Osteocyte (in vitro differentiated cells): Measurements from ENCODE around the gene DRC3. TPM values are rescaled to one million over a fixed set of nuclear protein-coding genes. Genes with fewer than 3 reads are reported as not detected.

Experiments used
- DNase-seq: peaks from one replicate; pipeline ENCODE4 v3.0.0; 2021; ENCODE audit warnings: mixed read lengths; ENCODE audit not compliant: unreplicated experiment; ENCODE audit errors: extremely low spot score
- H3K27ac Mint-ChIP-seq: one replicate; pipeline ENCODE4 v1.8.0; 2021; ENCODE audit warnings: mild to moderate bottlenecking, mixed read lengths; ENCODE audit not compliant: unreplicated experiment
- H3K27me3 Mint-ChIP-seq: one replicate; pipeline ENCODE4 v1.8.0; 2021; ENCODE audit warnings: mixed read lengths; ENCODE audit not compliant: unreplicated experiment
- H3K36me3 Mint-ChIP-seq: one replicate; pipeline ENCODE4 v1.8.0; 2021; ENCODE audit warnings: mixed read lengths; ENCODE audit not compliant: unreplicated experiment
- H3K4me1 Mint-ChIP-seq: one replicate; pipeline ENCODE4 v1.8.0; 2021; ENCODE audit warnings: mixed read lengths; ENCODE audit not compliant: unreplicated experiment
- H3K4me3 Mint-ChIP-seq: one replicate; pipeline ENCODE4 v1.8.0; 2021; ENCODE audit warnings: mild to moderate bottlenecking, moderate library complexity, mixed read lengths; ENCODE audit not compliant: unreplicated experiment
- H3K9me3 Mint-ChIP-seq: one replicate; pipeline ENCODE4 v1.8.0; 2021; ENCODE audit warnings: mixed read lengths; ENCODE audit not compliant: unreplicated experiment
- total RNA-seq: library from RNA; stranded (reverse); gene quantifications from 2 replicates; pipeline ENCODE4 v1.2.1, GENCODE V29; 2021
- TF ChIP-seq, protein P1 (sequence below): fragments of 200-600 bp; sonication (generic); IDR thresholded peaks from 2 replicates; pipeline ENCODE4 v1.5.0; 2021; ENCODE audit warnings: antibody characterized with exemption, mild to moderate bottlenecking, moderate library complexity

DRC3 gene
- total RNA-seq, 1 donor from 2014 or later, result 2.1 TPM

DNA sequence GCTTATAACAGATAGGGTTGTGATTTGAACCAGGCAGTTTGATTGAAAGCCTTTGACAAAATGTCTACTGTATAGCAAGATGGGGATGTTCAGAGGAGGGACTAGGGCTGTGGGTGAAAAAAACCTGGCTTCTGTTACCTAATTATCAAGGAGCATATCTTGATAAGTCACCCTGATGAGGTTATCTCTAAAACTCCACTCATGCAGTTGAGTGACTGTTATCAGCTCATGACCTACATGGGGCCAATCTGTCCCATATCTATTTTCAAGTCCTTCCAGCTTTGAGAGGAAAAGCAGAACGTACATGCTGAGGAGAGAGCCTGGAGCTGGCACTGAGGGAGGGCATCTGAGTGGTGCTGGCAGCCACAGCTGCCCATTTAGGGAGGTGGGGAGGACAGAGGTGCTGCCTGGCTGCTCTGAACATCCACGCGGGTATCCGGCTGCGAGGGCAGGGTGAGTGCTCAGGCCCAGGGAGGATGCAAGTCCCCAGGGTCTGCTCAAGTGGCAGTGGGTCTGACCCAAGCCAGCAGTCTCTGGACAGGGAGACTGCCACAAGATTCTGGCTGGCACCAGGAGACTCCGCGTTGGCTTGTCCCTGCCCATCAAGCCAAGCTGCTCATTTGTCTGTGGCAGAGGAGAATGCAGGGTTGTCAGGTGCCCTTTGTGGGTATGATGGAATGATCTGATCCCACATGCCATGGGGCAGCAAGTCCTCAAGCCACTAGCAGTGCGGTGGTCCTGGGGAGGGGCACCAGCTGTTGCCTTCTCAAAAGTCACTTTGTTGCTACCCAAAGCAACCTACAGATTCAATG lies 37.2 kb downstream of the DRC3 start:
- Mint-ChIP-seq H3K36me3 (peaks cover 12% of the 10 kb centered on the region), H3K9me3 (peaks cover 5% of the 10 kb centered on the region), H3K27me3 (no peaks in the 10 kb centered on the region), H3K27ac (no peak overlapping the region), H3K4me1 (peaks cover 3% of the 10 kb centered on the region), H3K4me3 (no peak overlapping the region)
- DNase-seq, result no peak
- TF ChIP-seq, protein P1, sequence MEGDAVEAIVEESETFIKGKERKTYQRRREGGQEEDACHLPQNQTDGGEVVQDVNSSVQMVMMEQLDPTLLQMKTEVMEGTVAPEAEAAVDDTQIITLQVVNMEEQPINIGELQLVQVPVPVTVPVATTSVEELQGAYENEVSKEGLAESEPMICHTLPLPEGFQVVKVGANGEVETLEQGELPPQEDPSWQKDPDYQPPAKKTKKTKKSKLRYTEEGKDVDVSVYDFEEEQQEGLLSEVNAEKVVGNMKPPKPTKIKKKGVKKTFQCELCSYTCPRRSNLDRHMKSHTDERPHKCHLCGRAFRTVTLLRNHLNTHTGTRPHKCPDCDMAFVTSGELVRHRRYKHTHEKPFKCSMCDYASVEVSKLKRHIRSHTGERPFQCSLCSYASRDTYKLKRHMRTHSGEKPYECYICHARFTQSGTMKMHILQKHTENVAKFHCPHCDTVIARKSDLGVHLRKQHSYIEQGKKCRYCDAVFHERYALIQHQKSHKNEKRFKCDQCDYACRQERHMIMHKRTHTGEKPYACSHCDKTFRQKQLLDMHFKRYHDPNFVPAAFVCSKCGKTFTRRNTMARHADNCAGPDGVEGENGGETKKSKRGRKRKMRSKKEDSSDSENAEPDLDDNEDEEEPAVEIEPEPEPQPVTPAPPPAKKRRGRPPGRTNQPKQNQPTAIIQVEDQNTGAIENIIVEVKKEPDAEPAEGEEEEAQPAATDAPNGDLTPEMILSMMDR, result no peak

DNA sequence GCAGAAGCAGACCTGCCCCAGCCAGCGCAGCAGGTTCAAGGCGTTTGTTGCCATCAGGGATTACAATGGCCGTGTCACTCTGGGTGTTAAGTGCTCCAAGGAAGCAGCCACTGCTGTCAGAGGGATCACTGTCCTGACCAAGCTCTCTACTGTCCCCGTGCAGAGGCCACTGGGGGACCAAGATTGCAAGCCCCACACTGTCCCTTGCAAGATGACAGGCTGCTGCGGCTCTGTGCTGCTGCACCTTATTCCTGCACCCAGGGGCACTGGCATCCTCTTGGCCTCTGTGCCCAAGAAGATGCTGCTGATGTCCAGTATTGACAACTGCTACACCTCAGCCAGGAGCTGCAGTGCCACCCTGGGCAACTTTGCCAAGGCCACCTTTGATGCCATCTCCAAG lies 38.6 kb downstream of the DRC3 start:
- DNase-seq, result no peak
- Mint-ChIP-seq H3K36me3 (peaks cover 15% of the 10 kb centered on the region), H3K27ac (no peak overlapping the region), H3K4me3 (no peak overlapping the region), H3K4me1 (peaks cover 3% of the 10 kb centered on the region), H3K27me3 (no peaks in the 10 kb centered on the region), H3K9me3 (peaks cover 5% of the 10 kb centered on the region)
- TF ChIP-seq, protein P1, result no peak

DNA sequence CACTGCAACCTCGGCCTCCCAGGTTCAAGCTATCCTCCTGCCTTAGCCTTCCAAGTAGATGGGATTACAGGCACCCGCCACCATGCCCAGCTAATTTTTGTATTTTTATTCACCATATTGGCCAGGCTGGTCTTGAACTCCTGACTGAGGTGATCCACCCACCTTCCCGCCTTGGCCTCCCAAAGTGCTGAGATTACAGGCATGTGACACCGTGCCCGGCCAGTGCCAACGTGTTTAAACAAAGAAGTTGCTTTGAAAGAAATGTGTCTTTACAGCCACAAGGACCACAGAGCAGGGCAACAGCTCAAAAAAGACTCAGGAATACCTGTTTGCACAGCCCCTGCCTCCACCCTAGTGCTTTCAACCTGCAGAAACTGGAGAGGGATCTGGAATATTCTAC lies 41.3 kb downstream of the DRC3 start:
- Mint-ChIP-seq H3K4me3 (no peak overlapping the region), H3K9me3 (peaks cover 5% of the 10 kb centered on the region), H3K27ac (no peak overlapping the region), H3K4me1 (no peaks in the 10 kb centered on the region), H3K36me3 (peaks cover 14% of the 10 kb centered on the region), H3K27me3 (no peaks in the 10 kb centered on the region)
- TF ChIP-seq, protein P1, result no peak
- no peak for DNase-seq

DNA sequence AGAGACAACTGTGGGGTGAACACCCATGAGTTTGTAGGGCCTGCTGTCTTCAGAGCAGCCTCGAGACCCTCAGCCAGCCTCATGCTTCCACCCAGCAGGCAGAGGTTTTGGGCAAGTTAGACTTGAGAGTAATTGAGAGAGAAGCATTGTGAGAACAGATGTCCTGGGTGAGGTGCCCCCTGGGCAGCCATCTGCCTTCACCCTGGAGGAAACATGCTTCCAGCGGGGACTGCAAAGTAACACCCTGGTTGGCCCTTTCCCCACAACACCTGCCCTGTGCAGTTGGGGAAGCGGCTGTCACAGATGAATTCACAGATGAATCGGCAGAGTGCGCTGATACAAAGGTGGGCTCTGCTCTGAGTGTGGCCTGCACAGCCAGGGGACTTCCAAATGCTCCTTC lies 42.9 kb downstream of the DRC3 start:
- Mint-ChIP-seq H3K36me3 (peaks cover 9% of the 10 kb centered on the region), H3K4me3 (no peak overlapping the region), H3K27me3 (no peaks in the 10 kb centered on the region), H3K4me1 (no peaks in the 10 kb centered on the region), H3K9me3 (no peaks in the 10 kb centered on the region), H3K27ac (peak overlapping the region; percentile 4)
- DNase-seq, result no peak
- TF ChIP-seq, protein P1, result no peak

DNA sequence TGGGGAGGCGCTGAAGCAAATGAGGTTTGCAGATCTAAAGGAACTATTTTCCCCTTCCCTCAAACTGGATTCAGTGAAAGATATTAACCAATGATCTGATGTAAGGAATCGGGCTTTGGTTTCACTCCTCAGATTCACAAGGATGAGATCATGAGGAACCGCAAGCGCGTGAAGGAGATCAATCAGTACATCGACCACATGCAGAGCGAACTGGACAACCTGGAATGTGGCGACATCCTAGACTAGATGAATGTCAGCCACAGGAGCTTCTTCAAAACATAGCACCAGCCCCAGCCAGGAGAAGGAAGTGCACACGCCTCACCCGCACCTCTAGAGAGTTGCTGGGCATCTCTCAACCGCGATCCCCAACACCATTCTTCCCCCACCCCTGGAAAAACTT lies 43.8 kb downstream of the DRC3 start:
- H3K9me3 Mint-ChIP-seq, result no peaks in the 10 kb centered on the region
- H3K4me1 Mint-ChIP-seq, result no peaks in the 10 kb centered on the region
- no peak overlapping the region for H3K4me3 Mint-ChIP-seq
- no peaks in the 10 kb centered on the region for H3K27me3 Mint-ChIP-seq
- H3K27ac Mint-ChIP-seq, result no peak overlapping the region
- no peak for DNase-seq
- H3K36me3 Mint-ChIP-seq, result peaks cover 13% of the 10 kb centered on the region
- TF ChIP-seq, protein P1, result no peak
